ENCODE results near the gene NRG3. TPM values are rescaled to one million over a fixed set of nuclear protein-coding genes. Genes with fewer than 3 reads are reported as not detected.

Gene NRG3
- total and polyA plus RNA-seq, 2 of the 8 experiments (the other 6 are each of a cell fraction or from before 2014, with no cell fraction given) = 4.2 to 5.0 TPM

DNA sequence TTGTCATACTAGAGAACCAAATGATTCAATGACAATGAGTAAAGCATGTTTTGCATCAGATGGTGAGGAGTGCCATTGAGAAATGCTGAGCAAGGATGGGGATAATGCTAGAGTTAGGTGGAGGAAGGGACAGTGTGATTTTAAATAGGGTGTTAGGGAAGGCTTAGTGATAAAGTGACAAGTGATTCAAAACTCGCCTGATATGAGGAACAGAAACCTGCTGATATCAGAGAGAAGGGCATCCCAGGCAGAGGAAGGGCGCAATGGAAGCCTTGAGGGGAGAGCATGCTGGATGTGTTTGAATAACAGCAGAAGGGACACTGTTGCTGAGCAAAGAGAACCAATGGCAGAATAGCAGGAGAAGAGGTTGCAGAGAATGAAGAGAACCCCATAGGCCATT is 196.2 kb downstream of the NRG3 start (continued):
- TF ChIP-seq, protein P1, sequence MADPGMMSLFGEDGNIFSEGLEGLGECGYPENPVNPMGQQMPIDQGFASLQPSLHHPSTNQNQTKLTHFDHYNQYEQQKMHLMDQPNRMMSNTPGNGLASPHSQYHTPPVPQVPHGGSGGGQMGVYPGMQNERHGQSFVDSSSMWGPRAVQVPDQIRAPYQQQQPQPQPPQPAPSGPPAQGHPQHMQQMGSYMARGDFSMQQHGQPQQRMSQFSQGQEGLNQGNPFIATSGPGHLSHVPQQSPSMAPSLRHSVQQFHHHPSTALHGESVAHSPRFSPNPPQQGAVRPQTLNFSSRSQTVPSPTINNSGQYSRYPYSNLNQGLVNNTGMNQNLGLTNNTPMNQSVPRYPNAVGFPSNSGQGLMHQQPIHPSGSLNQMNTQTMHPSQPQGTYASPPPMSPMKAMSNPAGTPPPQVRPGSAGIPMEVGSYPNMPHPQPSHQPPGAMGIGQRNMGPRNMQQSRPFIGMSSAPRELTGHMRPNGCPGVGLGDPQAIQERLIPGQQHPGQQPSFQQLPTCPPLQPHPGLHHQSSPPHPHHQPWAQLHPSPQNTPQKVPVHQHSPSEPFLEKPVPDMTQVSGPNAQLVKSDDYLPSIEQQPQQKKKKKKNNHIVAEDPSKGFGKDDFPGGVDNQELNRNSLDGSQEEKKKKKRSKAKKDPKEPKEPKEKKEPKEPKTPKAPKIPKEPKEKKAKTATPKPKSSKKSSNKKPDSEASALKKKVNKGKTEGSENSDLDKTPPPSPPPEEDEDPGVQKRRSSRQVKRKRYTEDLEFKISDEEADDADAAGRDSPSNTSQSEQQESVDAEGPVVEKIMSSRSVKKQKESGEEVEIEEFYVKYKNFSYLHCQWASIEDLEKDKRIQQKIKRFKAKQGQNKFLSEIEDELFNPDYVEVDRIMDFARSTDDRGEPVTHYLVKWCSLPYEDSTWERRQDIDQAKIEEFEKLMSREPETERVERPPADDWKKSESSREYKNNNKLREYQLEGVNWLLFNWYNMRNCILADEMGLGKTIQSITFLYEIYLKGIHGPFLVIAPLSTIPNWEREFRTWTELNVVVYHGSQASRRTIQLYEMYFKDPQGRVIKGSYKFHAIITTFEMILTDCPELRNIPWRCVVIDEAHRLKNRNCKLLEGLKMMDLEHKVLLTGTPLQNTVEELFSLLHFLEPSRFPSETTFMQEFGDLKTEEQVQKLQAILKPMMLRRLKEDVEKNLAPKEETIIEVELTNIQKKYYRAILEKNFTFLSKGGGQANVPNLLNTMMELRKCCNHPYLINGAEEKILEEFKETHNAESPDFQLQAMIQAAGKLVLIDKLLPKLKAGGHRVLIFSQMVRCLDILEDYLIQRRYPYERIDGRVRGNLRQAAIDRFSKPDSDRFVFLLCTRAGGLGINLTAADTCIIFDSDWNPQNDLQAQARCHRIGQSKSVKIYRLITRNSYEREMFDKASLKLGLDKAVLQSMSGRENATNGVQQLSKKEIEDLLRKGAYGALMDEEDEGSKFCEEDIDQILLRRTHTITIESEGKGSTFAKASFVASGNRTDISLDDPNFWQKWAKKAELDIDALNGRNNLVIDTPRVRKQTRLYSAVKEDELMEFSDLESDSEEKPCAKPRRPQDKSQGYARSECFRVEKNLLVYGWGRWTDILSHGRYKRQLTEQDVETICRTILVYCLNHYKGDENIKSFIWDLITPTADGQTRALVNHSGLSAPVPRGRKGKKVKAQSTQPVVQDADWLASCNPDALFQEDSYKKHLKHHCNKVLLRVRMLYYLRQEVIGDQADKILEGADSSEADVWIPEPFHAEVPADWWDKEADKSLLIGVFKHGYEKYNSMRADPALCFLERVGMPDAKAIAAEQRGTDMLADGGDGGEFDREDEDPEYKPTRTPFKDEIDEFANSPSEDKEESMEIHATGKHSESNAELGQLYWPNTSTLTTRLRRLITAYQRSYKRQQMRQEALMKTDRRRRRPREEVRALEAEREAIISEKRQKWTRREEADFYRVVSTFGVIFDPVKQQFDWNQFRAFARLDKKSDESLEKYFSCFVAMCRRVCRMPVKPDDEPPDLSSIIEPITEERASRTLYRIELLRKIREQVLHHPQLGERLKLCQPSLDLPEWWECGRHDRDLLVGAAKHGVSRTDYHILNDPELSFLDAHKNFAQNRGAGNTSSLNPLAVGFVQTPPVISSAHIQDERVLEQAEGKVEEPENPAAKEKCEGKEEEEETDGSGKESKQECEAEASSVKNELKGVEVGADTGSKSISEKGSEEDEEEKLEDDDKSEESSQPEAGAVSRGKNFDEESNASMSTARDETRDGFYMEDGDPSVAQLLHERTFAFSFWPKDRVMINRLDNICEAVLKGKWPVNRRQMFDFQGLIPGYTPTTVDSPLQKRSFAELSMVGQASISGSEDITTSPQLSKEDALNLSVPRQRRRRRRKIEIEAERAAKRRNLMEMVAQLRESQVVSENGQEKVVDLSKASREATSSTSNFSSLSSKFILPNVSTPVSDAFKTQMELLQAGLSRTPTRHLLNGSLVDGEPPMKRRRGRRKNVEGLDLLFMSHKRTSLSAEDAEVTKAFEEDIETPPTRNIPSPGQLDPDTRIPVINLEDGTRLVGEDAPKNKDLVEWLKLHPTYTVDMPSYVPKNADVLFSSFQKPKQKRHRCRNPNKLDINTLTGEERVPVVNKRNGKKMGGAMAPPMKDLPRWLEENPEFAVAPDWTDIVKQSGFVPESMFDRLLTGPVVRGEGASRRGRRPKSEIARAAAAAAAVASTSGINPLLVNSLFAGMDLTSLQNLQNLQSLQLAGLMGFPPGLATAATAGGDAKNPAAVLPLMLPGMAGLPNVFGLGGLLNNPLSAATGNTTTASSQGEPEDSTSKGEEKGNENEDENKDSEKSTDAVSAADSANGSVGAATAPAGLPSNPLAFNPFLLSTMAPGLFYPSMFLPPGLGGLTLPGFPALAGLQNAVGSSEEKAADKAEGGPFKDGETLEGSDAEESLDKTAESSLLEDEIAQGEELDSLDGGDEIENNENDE (IDR thresholded peaks at IDR 0.05; ENCODE audit: insufficient replicate concordance, low read length) = no peak
- TF ChIP-seq YY1 (IDR thresholded peaks at IDR 0.05; ENCODE audit: low read depth, low read length) (no peak), RAD21 (IDR thresholded peaks at IDR 0.05 in 1 of 2, conservative IDR thresholded peaks at IDR 0.05 in 1 of 2; ENCODE audit: low read depth in 2 of 2, low read length in 2 of 2) (no peak), BRCA1 (IDR thresholded peaks at IDR 0.05; ENCODE audit: low read depth, low read length) (no peak), ASH2L (IDR thresholded peaks at IDR 0.05; ENCODE audit: low read length) (no peak), TCF12 (IDR thresholded peaks at IDR 0.05; ENCODE audit: low read depth, low read length) (no peak), PHF8 (conservative IDR thresholded peaks at IDR 0.05; ENCODE audit: low read depth, low read length) (no peak), CHD1 (IDR thresholded peaks at IDR 0.05; ENCODE audit: low read depth, low read length) (no peak)
